ENCODE results near the gene ANKHD1. TPM values are rescaled to one million over a fixed set of nuclear protein-coding genes. Genes with fewer than 3 reads are reported as not detected.

The ANKHD1 gene
- total RNA-seq: 10 to 100 TPM; 90.8 to 93.2 TPM
- long read RNA-seq, donor 1, partial matches to known transcripts: 15 of 33 reads
- long read RNA-seq, donor 1, other reads (novel, unspliced or antisense): 14 of 33 reads
- long read RNA-seq, donor 2, transcript ANKHD1-205 (11 exons, 2,135 nt): major isoform, 6 of 47 reads
- long read RNA-seq, donor 2, partial matches to known transcripts: 25 of 47 reads
- long read RNA-seq, donor 2, other reads (novel, unspliced or antisense): 16 of 47 reads

GRCh38 chr5:140401362-140402257 is at the start of gene ANKHD1:
ANKHD1 (plus strand) TSS chr5:140401833; CDS start chr5:140401968, 135 bp downstream.
- intact Hi-C loops (cut with DNase I): no loop called here

GRCh38 chr5:140355546-140355945 is 46.1 kb upstream of the ANKHD1 start:
- intact Hi-C loops (cut with DNase I): no loop called here
- no peak for DNase-seq (ENCODE audit: low spot score)

More at GRCh38 chr5:140401362-140402257, at the start of gene ANKHD1:
- peak; percentile 99 for DNase-seq (ENCODE audit: low spot score)

- intact Hi-C loops (cut with DNase I): no loop called here
- peak; percentile 55 for DNase-seq (ENCODE audit: low spot score)
Measured at GRCh38 chr5:140356853-140357725, 44.5 kb upstream of the ANKHD1 start.

- DNase-seq (ENCODE audit: low spot score): peak; percentile 95
- intact Hi-C loops (cut with DNase I): no loop called here
Measured at GRCh38 chr5:140357726-140358093, 43.9 kb upstream of the ANKHD1 start.

- peak; percentile 67 for DNase-seq (ENCODE audit: low spot score)
- intact Hi-C loops (cut with DNase I): no loop called here
Measured at GRCh38 chr5:140358738-140359310, 42.8 kb upstream of the ANKHD1 start.

- DNase-seq (ENCODE audit: low spot score): peak; percentile 71
- intact Hi-C loops (cut with DNase I): no loop called here
Measured at GRCh38 chr5:140360101-140360500, 41.5 kb upstream of the ANKHD1 start, which contains the start of gene SLC4A9. SLC4A9 (plus strand) TSS chr5:140360194; CDS start chr5:140360237, 43 bp downstream.

- peak; percentile 58 for DNase-seq (ENCODE audit: low spot score)
- intact Hi-C loops (cut with DNase I): no loop called here
Measured at GRCh38 chr5:140360681-140361479, 40.8 kb upstream of the ANKHD1 start.

- intact Hi-C loops (cut with DNase I): no loop called here
- DNase-seq (ENCODE audit: low spot score): peak; percentile 42
Measured at GRCh38 chr5:140361901-140362300, 39.7 kb upstream of the ANKHD1 start.

- DNase-seq (ENCODE audit: low spot score): peak; percentile 46
- intact Hi-C loops (cut with DNase I): no loop called here
Measured at GRCh38 chr5:140362311-140362710, 39.3 kb upstream of the ANKHD1 start.

GRCh38 chr5:140362875-140363630 is 38.6 kb upstream of the ANKHD1 start:
- intact Hi-C loops (cut with DNase I): no loop called here

GRCh38 chr5:140363631-140364471 is 37.8 kb upstream of the ANKHD1 start:
- DNase-seq (ENCODE audit: low spot score): peak; percentile 77
- intact Hi-C loops (cut with DNase I): no loop called here

More at GRCh38 chr5:140362875-140363630, 38.6 kb upstream of the ANKHD1 start:
- peak; percentile 93 for DNase-seq (ENCODE audit: low spot score)

- intact Hi-C loops (cut with DNase I): no loop called here
- no peak for DNase-seq (ENCODE audit: low spot score)
Measured at GRCh38 chr5:140364472-140364765, 37.2 kb upstream of the ANKHD1 start.

GRCh38 chr5:140365282-140365681 is 36.4 kb upstream of the ANKHD1 start:
- no peak for DNase-seq (ENCODE audit: low spot score)
- intact Hi-C loops (cut with DNase I): no loop called here

- DNase-seq (ENCODE audit: low spot score): peak; percentile 37
- intact Hi-C loops (cut with DNase I): no loop called here
Measured at GRCh38 chr5:140365941-140366340, 35.7 kb upstream of the ANKHD1 start.

GRCh38 chr5:140366589-140367255 is 34.9 kb upstream of the ANKHD1 start:
- DNase-seq (ENCODE audit: low spot score): peak; percentile 15
- intact Hi-C loops (cut with DNase I): no loop called here

- intact Hi-C loops (cut with DNase I): no loop called here
Measured at GRCh38 chr5:140367256-140368013, 34.2 kb upstream of the ANKHD1 start.

More at GRCh38 chr5:140367256-140368013, 34.2 kb upstream of the ANKHD1 start:
- peak; percentile 70 for DNase-seq (ENCODE audit: low spot score)

Measured in posterior vena cava (tissue), 2 donors.